Activated naive CD4-positive, alpha-beta T cell treated with anti-CD3 and anti-CD28 coated beads for 36 hours (primary cell): Measurements from ENCODE around the gene WDR64. TPM values are rescaled to one million over a fixed set of nuclear protein-coding genes. Genes with fewer than 3 reads are reported as not detected.

Experiments
- CTCF ChIA-PET: fragments of 350-600 bp; sonication (Branson Sonifier 250); formaldehyde crosslinking; loops from one replicate; lab custom pipeline; 2021; ENCODE audit warnings: antibody characterized with exemption; lab: Charles Lee
- DNase-seq: peaks from one replicate; pipeline ENCODE4 v3.0.0-alpha.2; 2020
- H3K27ac Mint-ChIP-seq: one replicate; pipeline ENCODE4 v1.8.0; 2021; ENCODE audit warnings: mild to moderate bottlenecking, mixed read lengths
- H3K27me3 Mint-ChIP-seq: one replicate; pipeline ENCODE4 v1.8.0; 2021; ENCODE audit warnings: low read depth, mixed read lengths
- H3K36me3 Mint-ChIP-seq: one replicate; pipeline ENCODE4 v1.8.0; 2021; ENCODE audit warnings: low read depth, mixed read lengths
- H3K4me1 Mint-ChIP-seq: one replicate; pipeline ENCODE4 v1.8.0; 2021; ENCODE audit warnings: low read depth, mixed read lengths
- H3K4me3 Mint-ChIP-seq: one replicate; pipeline ENCODE4 v1.8.0; 2021; ENCODE audit warnings: mild to moderate bottlenecking, moderate library complexity, mixed read lengths
- H3K9me3 Mint-ChIP-seq: one replicate; pipeline ENCODE4 v1.8.0; 2021; ENCODE audit warnings: mixed read lengths
- intact Hi-C: fragments of 100-400 bp; cut with micrococcal nuclease; formaldehyde crosslinking; loops from one replicate; pipeline ENCODE4 v1.15.1; 2023
- total RNA-seq, 2 experiments: library from RNA; stranded (reverse); gene quantifications; one replicate each; pipeline ENCODE4 v1.2.3, GENCODE V29; 2021

WDR64 gene
- total RNA-seq, 2 experiments from 2014 or later: not detected

DNA sequence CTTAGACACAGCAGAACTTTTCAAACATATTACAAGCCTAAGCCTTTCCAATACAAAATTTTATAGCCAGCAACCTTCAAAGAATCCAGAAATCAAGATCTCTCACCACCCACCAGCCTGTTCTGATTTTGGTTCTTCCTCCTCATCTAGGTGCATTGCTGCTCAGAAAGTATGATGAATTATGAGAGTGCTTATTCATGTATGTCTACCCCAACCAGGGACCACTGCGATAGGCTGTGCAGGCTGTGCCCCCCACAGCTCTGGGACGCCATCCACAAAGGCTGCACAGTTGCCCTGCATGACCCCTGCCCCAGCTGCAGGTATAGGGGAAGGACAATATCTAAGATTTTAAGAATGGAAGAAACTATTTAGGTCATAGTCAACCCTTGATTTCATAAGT, 55.4 kb downstream of the WDR64 start:
- Mint-ChIP-seq H3K4me3 (no peak overlapping the region), H3K27ac (no peak overlapping the region), H3K4me1 (peaks cover 16% of the 10 kb centered on the region), H3K27me3 (no peaks in the 10 kb centered on the region), H3K9me3 (no peaks in the 10 kb centered on the region), H3K36me3 (no peaks in the 10 kb centered on the region)
- CTCF ChIA-PET: no interaction called here
- intact Hi-C loops: no loop called here
- DNase-seq: no peak

- Mint-ChIP-seq H3K36me3 (no peaks in the 10 kb centered on the region), H3K4me1 (peaks cover 10% of the 10 kb centered on the region), H3K9me3 (no peaks in the 10 kb centered on the region), H3K4me3 (no peak overlapping the region), H3K27ac (no peak overlapping the region), H3K27me3 (no peaks in the 10 kb centered on the region)
- intact Hi-C loops: no loop called here
- CTCF ChIA-PET: no interaction called here
- no peak for DNase-seq
Measured at GRCh38 chr1:241711326-241711725, 59.2 kb downstream of the WDR64 start.

DNA sequence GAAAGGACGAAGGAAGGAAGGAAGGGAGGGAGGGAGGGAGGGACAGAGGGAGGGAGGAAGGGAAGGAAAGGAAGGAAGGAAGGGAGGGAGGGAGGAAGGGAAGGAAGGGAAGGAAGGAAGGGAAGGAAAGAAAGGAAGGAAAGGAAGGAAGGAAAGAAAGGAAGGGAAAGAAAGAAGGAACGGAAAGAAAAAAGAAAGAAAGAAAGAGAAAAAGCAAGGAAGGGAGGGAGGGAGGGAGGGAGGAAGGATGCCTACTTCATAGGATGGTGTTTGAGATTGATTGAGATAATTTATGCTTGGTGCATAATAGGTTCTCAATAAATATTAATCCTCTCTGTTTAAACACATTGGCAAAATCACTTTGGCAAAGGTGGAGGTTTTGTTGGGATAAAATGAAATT, 61.2 kb downstream of the WDR64 start:
- no peaks in the 10 kb centered on the region for H3K27me3 Mint-ChIP-seq
- no peaks in the 10 kb centered on the region for H3K36me3 Mint-ChIP-seq
- H3K4me1 Mint-ChIP-seq: peaks cover 18% of the 10 kb centered on the region
- no peaks in the 10 kb centered on the region for H3K9me3 Mint-ChIP-seq
- H3K4me3 Mint-ChIP-seq: no peak overlapping the region
- intact Hi-C loops: no loop called here
- no peak overlapping the region for H3K27ac Mint-ChIP-seq
- CTCF ChIA-PET: interaction anchor here (1.0 kb wide), 1 partner anchor 84 kb away, joined by 3 read pairs; no protein-coding TSS in a partner anchor
- no peak for DNase-seq

GRCh38 chr1:241714321-241715218, 62.5 kb downstream of the WDR64 start:
- no peak overlapping the region for H3K27ac Mint-ChIP-seq
- no peaks in the 10 kb centered on the region for H3K9me3 Mint-ChIP-seq
- no peaks in the 10 kb centered on the region for H3K36me3 Mint-ChIP-seq
- H3K4me3 Mint-ChIP-seq: no peak overlapping the region
- DNase-seq: no peak
- H3K27me3 Mint-ChIP-seq: no peaks in the 10 kb centered on the region
- peaks cover 22% of the 10 kb centered on the region for H3K4me1 Mint-ChIP-seq
- intact Hi-C loops: loop anchor here (5.0 kb wide), 1 partner anchor 72 kb away; the partner anchor contains the start of genes CHML and OPN3
- CTCF ChIA-PET: interaction anchor here (1.0 to 1.1 kb wide), 2 partner anchors 35 to 85 kb away, joined by 3 read pairs; no protein-coding TSS in a partner anchor

GRCh38 chr1:241715435-241715834, 63.4 kb downstream of the WDR64 start:
- no peaks in the 10 kb centered on the region for H3K9me3 Mint-ChIP-seq
- peaks cover 22% of the 10 kb centered on the region for H3K4me1 Mint-ChIP-seq
- no peak overlapping the region for H3K4me3 Mint-ChIP-seq
- H3K36me3 Mint-ChIP-seq: no peaks in the 10 kb centered on the region
- DNase-seq: no peak
- intact Hi-C loops: loop anchor here (5.0 kb wide), 1 partner anchor 73 kb away; the partner anchor contains the start of genes CHML and OPN3
- H3K27me3 Mint-ChIP-seq: no peaks in the 10 kb centered on the region
- no peak overlapping the region for H3K27ac Mint-ChIP-seq
- CTCF ChIA-PET: no interaction called here

DNA sequence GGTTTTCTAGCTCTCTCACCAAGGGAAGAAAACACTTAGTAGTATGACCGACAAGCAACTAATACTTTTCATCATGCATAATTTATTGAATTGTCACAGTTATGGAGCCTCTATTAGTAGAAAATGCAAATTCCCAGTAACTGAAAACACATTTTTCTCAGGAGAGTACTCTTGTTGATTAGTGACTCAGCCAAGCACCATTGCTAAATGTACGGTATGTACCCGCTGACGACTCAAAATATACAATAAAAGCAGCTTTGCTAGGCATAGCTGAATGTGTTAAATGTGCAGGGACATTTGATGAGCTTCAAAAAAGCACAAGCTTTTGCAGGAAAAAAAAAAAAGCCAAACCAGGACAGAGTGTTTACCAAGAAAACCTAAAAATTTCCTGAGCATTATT, 63.9 kb downstream of the WDR64 start:
- CTCF ChIA-PET: no interaction called here
- DNase-seq: no peak
- Mint-ChIP-seq H3K4me3 (no peak overlapping the region), H3K36me3 (no peaks in the 10 kb centered on the region), H3K27me3 (no peaks in the 10 kb centered on the region), H3K4me1 (peaks cover 22% of the 10 kb centered on the region), H3K27ac (no peak overlapping the region), H3K9me3 (no peaks in the 10 kb centered on the region)
- intact Hi-C loops: loop anchor here (2.0 to 5.0 kb wide), 2 partner anchors 74 to 131 kb away; partner anchors contain the start of genes CHML and OPN3

DNA sequence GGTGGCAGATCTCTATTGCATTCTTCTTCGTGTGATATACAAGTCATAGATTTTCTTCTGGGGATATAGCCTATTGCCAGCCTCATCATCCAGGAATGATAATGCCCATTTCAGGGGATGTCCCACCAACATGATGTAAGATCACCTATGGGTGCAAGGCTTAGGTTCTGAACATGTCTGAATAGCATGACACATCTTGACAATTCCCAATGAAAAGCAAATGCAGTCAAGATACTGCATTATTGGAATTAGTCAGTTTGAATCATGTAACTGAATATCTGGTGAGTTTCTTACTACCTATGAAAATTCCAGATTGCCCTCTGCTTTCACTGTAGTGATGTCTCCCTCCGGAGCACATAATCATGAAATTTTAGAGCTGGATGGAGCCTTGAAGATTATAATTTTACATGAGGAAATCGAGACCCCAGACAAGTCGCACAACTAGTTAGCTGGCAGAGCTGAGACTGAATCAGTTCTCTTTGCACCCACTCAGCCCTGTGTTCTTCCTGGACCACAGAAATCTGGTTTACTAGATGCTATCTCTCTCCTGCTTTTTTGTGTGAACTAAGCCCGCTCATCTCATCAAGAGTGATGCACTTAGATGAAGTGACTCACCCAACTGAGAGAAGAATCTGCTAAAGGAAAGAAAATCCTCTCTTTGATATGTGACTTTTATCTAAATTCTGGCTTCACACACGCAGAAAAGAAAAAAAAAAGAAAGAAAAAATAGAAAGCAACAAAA, 65.0 kb downstream of the WDR64 start:
- CTCF ChIA-PET: no interaction called here
- Mint-ChIP-seq H3K4me1 (peaks cover 22% of the 10 kb centered on the region), H3K36me3 (no peaks in the 10 kb centered on the region), H3K4me3 (no peak overlapping the region), H3K27ac (peak overlapping the region; percentile 60), H3K27me3 (no peaks in the 10 kb centered on the region), H3K9me3 (no peaks in the 10 kb centered on the region)
- intact Hi-C loops: loop anchor here (1.0 to 5.0 kb wide), 3 partner anchors 40 to 130 kb away; partner anchors contain the start of genes CHML and OPN3
- DNase-seq: peak; percentile 35

DNA sequence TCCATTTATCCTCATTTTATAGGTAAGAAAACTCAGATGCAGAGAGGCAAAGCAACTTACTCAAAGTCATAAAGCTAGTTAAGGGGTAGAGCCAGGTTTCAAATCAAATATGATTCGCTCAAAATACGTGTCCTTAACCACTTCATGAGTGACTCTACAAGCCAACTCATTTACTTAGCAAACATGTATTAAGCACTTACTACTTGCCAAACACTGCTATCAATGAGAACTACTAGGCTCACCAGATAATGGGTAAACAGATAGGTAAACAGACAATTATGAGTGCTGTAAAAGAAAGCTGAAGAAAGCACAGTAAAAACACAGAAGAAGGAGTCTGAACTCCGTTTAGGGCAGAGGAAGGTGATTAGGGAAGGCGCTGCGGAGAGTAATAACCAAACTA, 65.9 kb downstream of the WDR64 start:
- H3K4me3 Mint-ChIP-seq: no peak overlapping the region
- no peaks in the 10 kb centered on the region for H3K36me3 Mint-ChIP-seq
- CTCF ChIA-PET: interaction anchor here (0.5 to 0.6 kb wide), 2 partner anchors 187 to 264 kb away, joined by 3 read pairs; no protein-coding TSS in a partner anchor
- intact Hi-C loops: loop anchor here (1.0 to 5.0 kb wide), 3 partner anchors 41 to 129 kb away; partner anchors contain the start of genes CHML and OPN3
- no peak overlapping the region for H3K27ac Mint-ChIP-seq
- peaks cover 22% of the 10 kb centered on the region for H3K4me1 Mint-ChIP-seq
- no peaks in the 10 kb centered on the region for H3K27me3 Mint-ChIP-seq
- no peaks in the 10 kb centered on the region for H3K9me3 Mint-ChIP-seq
- DNase-seq: no peak

GRCh38 chr1:241721011-241721410, 68.9 kb downstream of the WDR64 start:
- Mint-ChIP-seq H3K9me3 (no peaks in the 10 kb centered on the region), H3K36me3 (no peaks in the 10 kb centered on the region), H3K27ac (no peak overlapping the region), H3K27me3 (no peaks in the 10 kb centered on the region), H3K4me3 (no peak overlapping the region), H3K4me1 (peaks cover 22% of the 10 kb centered on the region)
- intact Hi-C loops: no loop called here
- no peak for DNase-seq
- CTCF ChIA-PET: no interaction called here

DNA sequence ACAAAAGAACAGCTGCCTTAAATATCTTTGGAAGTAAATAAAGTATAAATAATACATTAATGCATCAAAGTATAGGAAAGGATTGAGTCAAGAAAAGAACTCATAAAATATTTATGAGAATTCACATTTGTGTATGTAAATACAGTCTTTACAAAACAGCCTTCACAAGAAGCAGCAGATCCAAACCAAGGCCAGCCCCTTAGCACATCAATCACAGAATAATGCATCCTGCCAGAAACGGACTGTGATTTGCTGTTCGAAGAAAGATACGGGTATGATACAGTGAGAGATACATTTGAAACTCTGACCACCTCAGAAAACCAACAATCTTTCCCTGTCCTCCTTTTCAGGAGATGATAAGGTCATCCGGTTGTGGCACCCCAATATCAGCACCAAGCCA, 70.9 kb downstream of the WDR64 start:
- Mint-ChIP-seq H3K9me3 (no peaks in the 10 kb centered on the region), H3K27me3 (no peaks in the 10 kb centered on the region), H3K27ac (no peak overlapping the region), H3K36me3 (no peaks in the 10 kb centered on the region), H3K4me1 (peaks cover 7% of the 10 kb centered on the region), H3K4me3 (no peak overlapping the region)
- DNase-seq: no peak
- CTCF ChIA-PET: no interaction called here
- intact Hi-C loops: no loop called here

DNA sequence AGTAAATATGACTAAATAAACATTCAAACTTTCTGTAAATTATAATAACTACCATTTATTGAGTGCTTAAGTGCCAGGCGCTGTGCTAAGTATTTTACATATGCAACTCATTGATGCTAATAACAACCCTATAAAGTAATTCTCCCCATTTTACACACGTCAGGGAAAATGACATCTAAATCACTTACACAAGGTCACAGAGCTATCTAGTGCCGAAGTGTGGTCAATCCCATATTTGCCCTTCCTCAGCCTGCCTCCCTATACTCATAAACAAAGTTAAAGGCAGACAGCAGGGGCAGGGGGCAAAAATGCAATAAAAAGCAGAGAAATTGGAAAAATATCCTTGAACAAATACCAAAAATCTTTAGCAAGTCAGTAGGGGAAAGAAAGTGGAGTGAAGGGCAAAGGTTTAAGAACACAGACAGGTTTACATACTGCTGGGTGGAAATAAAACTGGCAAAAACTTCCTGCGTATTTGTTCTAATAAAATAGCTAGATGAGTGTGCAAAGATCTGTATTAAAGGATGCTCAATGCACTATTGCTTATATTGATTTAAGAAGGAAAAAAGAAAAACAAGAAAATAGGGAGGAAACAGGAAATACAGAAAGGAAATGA, 72.8 kb downstream of the WDR64 start:
- no peak overlapping the region for H3K27ac Mint-ChIP-seq
- intact Hi-C loops: no loop called here
- H3K4me1 Mint-ChIP-seq: no peaks in the 10 kb centered on the region
- CTCF ChIA-PET: no interaction called here
- H3K27me3 Mint-ChIP-seq: no peaks in the 10 kb centered on the region
- DNase-seq: no peak
- H3K9me3 Mint-ChIP-seq: no peaks in the 10 kb centered on the region
- H3K36me3 Mint-ChIP-seq: no peaks in the 10 kb centered on the region
- H3K4me3 Mint-ChIP-seq: no peak overlapping the region

DNA sequence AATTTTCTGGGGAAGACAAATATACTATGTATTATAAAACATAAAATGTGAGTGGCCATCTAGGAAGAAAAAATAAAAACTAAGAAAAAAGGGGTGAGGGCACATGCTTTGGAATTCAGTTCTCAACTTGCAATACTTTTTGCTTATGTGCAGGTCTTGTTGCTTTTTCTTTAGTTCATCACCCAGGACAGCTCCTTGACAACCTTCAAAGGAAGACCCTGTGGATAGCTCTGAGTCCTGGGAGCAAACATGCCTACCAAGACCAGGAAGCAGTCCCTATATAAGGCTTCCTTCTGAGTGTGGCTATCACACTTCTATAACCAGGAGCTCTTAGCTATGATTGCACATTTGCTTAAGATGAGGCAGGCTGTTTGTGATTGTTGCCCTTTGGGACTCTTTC, 78.0 kb downstream of the WDR64 start:
- Mint-ChIP-seq H3K27me3 (no peaks in the 10 kb centered on the region), H3K36me3 (no peaks in the 10 kb centered on the region), H3K4me1 (no peaks in the 10 kb centered on the region), H3K9me3 (no peaks in the 10 kb centered on the region), H3K4me3 (no peak overlapping the region), H3K27ac (no peak overlapping the region)
- DNase-seq: no peak
- CTCF ChIA-PET: no interaction called here
- intact Hi-C loops: no loop called here
